T-helper 17 cell (primary cell): Measurements from ENCODE around the gene RAB1A. TPM values are rescaled to one million over a fixed set of nuclear protein-coding genes. Genes with fewer than 3 reads are reported as not detected.

Experiments
- ATAC-seq: fragments of 150-1000 bp; cut with Tn5 transposase; 2 replicates; pipeline ENCODE4 v1.10.0; 2021; ENCODE audit warnings: mild to moderate bottlenecking, moderate library complexity
- DNase-seq, 3 donors: peaks; one replicate each; pipeline versions ENCODE4 v3.0.0 to v3.0.0-alpha.2; 2020 to 2021
- H3K9me3 ChIP-seq: one replicate; pipeline ENCODE4 v1.7.0; 2013; ENCODE audit warnings: low read length, mild to moderate bottlenecking; ENCODE audit not compliant: control insufficient read depth, poor library complexity, severe bottlenecking
- H3K27ac Mint-ChIP-seq: one replicate; pipeline ENCODE4 v1.8.0; 2022; ENCODE audit warnings: mild to moderate bottlenecking, moderate library complexity, mixed read lengths
- H3K27me3 Mint-ChIP-seq: one replicate; pipeline ENCODE4 v1.8.0; 2022; ENCODE audit warnings: mixed read lengths
- H3K36me3 Mint-ChIP-seq: one replicate; pipeline ENCODE4 v1.8.0; 2022; ENCODE audit warnings: low read depth, mixed read lengths
- H3K4me1 Mint-ChIP-seq: one replicate; pipeline ENCODE4 v1.8.0; 2022; ENCODE audit warnings: mild to moderate bottlenecking, mixed read lengths
- H3K4me3 Mint-ChIP-seq: one replicate; pipeline ENCODE4 v1.8.0; 2022; ENCODE audit warnings: mild to moderate bottlenecking, moderate library complexity, mixed read lengths
- total RNA-seq, 4 donors: library from RNA in 2 of 4; stranded (reverse) in 2 of 4; gene quantifications; one replicate each; pipeline ENCODE4 v1.2.3 and lab custom pipeline; 2022 to 2026

Gene RAB1A
- total RNA-seq, 2 donors from 2014 or later, result 65.2 to 78.1 TPM

- no peak for DNase-seq
- peak overlapping the region; percentile 45 for H3K4me3 Mint-ChIP-seq
- H3K4me1 Mint-ChIP-seq, result peaks cover 16% of the 10 kb centered on the region
- no peaks in the 10 kb centered on the region for H3K27me3 Mint-ChIP-seq
- no peaks in the 10 kb centered on the region for H3K36me3 Mint-ChIP-seq
- peak overlapping the region; percentile 75 for H3K27ac Mint-ChIP-seq
- no peak for ATAC-seq
- no peaks in the 10 kb centered on the region for H3K9me3 ChIP-seq
Observed at GRCh38 chr2:65098741-65099140, 31.2 kb downstream of the RAB1A start.

GRCh38 chr2:65097844-65098243 is 32.1 kb downstream of the RAB1A start:
- peaks cover 5% of the 10 kb centered on the region for H3K36me3 Mint-ChIP-seq
- DNase-seq (no peak), ATAC-seq (no peak)
- no peak overlapping the region for H3K4me3 Mint-ChIP-seq
- peak overlapping the region; percentile 75 for H3K27ac Mint-ChIP-seq
- no peaks in the 10 kb centered on the region for H3K9me3 ChIP-seq
- H3K4me1 Mint-ChIP-seq, result peaks cover 20% of the 10 kb centered on the region
- H3K27me3 Mint-ChIP-seq, result no peaks in the 10 kb centered on the region

- ATAC-seq (no peak), DNase-seq (no peak)
- Mint-ChIP-seq H3K27me3 (no peaks in the 10 kb centered on the region), H3K36me3 (peaks cover 6% of the 10 kb centered on the region), H3K27ac (no peak overlapping the region), H3K4me1 (peaks cover 21% of the 10 kb centered on the region), H3K4me3 (no peak overlapping the region)
- H3K9me3 ChIP-seq, result no peaks in the 10 kb centered on the region
Observed at GRCh38 chr2:65096948-65097347, 33.0 kb downstream of the RAB1A start.

- H3K4me3 Mint-ChIP-seq, result no peak overlapping the region
- DNase-seq, result no peak
- no peaks in the 10 kb centered on the region for H3K27me3 Mint-ChIP-seq
- peaks cover 11% of the 10 kb centered on the region for H3K36me3 Mint-ChIP-seq
- no peak for ATAC-seq
- peaks cover 25% of the 10 kb centered on the region for H3K4me1 Mint-ChIP-seq
- no peaks in the 10 kb centered on the region for H3K9me3 ChIP-seq
- peak overlapping the region; percentile 45 for H3K27ac Mint-ChIP-seq
Observed at GRCh38 chr2:65093211-65093610, 36.7 kb downstream of the RAB1A start.

- Mint-ChIP-seq H3K4me1 (peaks cover 25% of the 10 kb centered on the region), H3K4me3 (no peak overlapping the region), H3K27me3 (no peaks in the 10 kb centered on the region), H3K27ac (peak overlapping the region; percentile 45), H3K36me3 (peaks cover 11% of the 10 kb centered on the region)
- no peak for ATAC-seq
- DNase-seq, result no peak
- no peaks in the 10 kb centered on the region for H3K9me3 ChIP-seq
Observed at GRCh38 chr2:65092791-65093190, 37.1 kb downstream of the RAB1A start.

GRCh38 chr2:65085148-65085547 is 44.8 kb downstream of the RAB1A start:
- Mint-ChIP-seq H3K36me3 (peaks cover 9% of the 10 kb centered on the region), H3K4me1 (peaks cover 4% of the 10 kb centered on the region), H3K27me3 (no peaks in the 10 kb centered on the region), H3K27ac (peak overlapping the region; percentile 75), H3K4me3 (no peak overlapping the region)
- no peak for DNase-seq
- H3K9me3 ChIP-seq, result no peaks in the 10 kb centered on the region
- ATAC-seq, result no peak

GRCh38 chr2:65081232-65081685 is 48.6 kb downstream of the RAB1A start:
- Mint-ChIP-seq H3K4me3 (no peak overlapping the region), H3K4me1 (peaks cover 2% of the 10 kb centered on the region), H3K27me3 (no peaks in the 10 kb centered on the region), H3K27ac (peak overlapping the region; percentile 84), H3K36me3 (peaks cover 7% of the 10 kb centered on the region)
- peak; percentile 22 for ATAC-seq
- no peak for DNase-seq
- H3K9me3 ChIP-seq, result no peaks in the 10 kb centered on the region

GRCh38 chr2:65079017-65079416 is 50.9 kb downstream of the RAB1A start:
- Mint-ChIP-seq H3K27me3 (no peaks in the 10 kb centered on the region), H3K36me3 (peaks cover 4% of the 10 kb centered on the region), H3K4me1 (peaks cover 2% of the 10 kb centered on the region), H3K4me3 (no peak overlapping the region), H3K27ac (peak overlapping the region; percentile 72)
- DNase-seq, result no peak
- H3K9me3 ChIP-seq, result no peaks in the 10 kb centered on the region
- no peak for ATAC-seq

GRCh38 chr2:65077898-65078297 is 52.0 kb downstream of the RAB1A start:
- DNase-seq (no peak), ATAC-seq (no peak)
- peaks cover 2% of the 10 kb centered on the region for H3K4me1 Mint-ChIP-seq
- H3K27me3 Mint-ChIP-seq, result no peaks in the 10 kb centered on the region
- H3K9me3 ChIP-seq, result no peaks in the 10 kb centered on the region
- no peak overlapping the region for H3K4me3 Mint-ChIP-seq
- peak overlapping the region; percentile 72 for H3K27ac Mint-ChIP-seq
- peaks cover 3% of the 10 kb centered on the region for H3K36me3 Mint-ChIP-seq

- Mint-ChIP-seq H3K4me3 (no peak overlapping the region), H3K27me3 (no peaks in the 10 kb centered on the region), H3K36me3 (no peaks in the 10 kb centered on the region), H3K4me1 (peaks cover 3% of the 10 kb centered on the region), H3K27ac (no peak overlapping the region)
- DNase-seq (no peak), ATAC-seq (no peak)
- no peaks in the 10 kb centered on the region for H3K9me3 ChIP-seq
Observed at GRCh38 chr2:65076345-65076710, 53.6 kb downstream of the RAB1A start.

GRCh38 chr2:65075605-65076344 is 54.1 kb downstream of the RAB1A start:
- H3K4me3 Mint-ChIP-seq, result no peak overlapping the region
- no peak for DNase-seq
- H3K27ac Mint-ChIP-seq, result no peak overlapping the region
- ATAC-seq, result no peak
- no peaks in the 10 kb centered on the region for H3K9me3 ChIP-seq
- no peaks in the 10 kb centered on the region for H3K36me3 Mint-ChIP-seq
- H3K4me1 Mint-ChIP-seq, result peaks cover 4% of the 10 kb centered on the region
- no peaks in the 10 kb centered on the region for H3K27me3 Mint-ChIP-seq

- ATAC-seq, result no peak
- H3K36me3 Mint-ChIP-seq, result no peaks in the 10 kb centered on the region
- DNase-seq, result no peak
- no peaks in the 10 kb centered on the region for H3K27me3 Mint-ChIP-seq
- no peak overlapping the region for H3K4me3 Mint-ChIP-seq
- H3K27ac Mint-ChIP-seq, result no peak overlapping the region
- H3K9me3 ChIP-seq, result no peaks in the 10 kb centered on the region
- peaks cover 6% of the 10 kb centered on the region for H3K4me1 Mint-ChIP-seq
Observed at GRCh38 chr2:65075176-65075575, 54.7 kb downstream of the RAB1A start.

GRCh38 chr2:65073879-65074565 is 55.9 kb downstream of the RAB1A start:
- Mint-ChIP-seq H3K4me1 (peaks cover 12% of the 10 kb centered on the region), H3K27me3 (no peaks in the 10 kb centered on the region), H3K36me3 (no peaks in the 10 kb centered on the region), H3K27ac (peak overlapping the region; percentile 74), H3K4me3 (no peak overlapping the region)
- ATAC-seq (no peak), DNase-seq (no peak)
- H3K9me3 ChIP-seq, result no peaks in the 10 kb centered on the region
